SK-N-SH (cell line): ENCODE data around the gene VDAC2. TPM values are rescaled to one million over a fixed set of nuclear protein-coding genes. Genes with fewer than 3 reads are reported as not detected.
A peak's percentile ranks its signal among the peaks of the same experiment; 100 is the strongest.

Experiments used
- CTCF ChIA-PET: fragments of 300-600, 350-600 bp; formaldehyde crosslinking; extraction: SDS; loops from one replicate; lab custom pipeline; 2021; lab: Yijun Ruan, JAX
- POLR2A ChIA-PET: fragments of 350-600 bp; sonication (Branson Sonifier 250); formaldehyde crosslinking; extraction: SDS; loops from one replicate; lab custom pipeline; 2020; ENCODE audit warnings: antibody characterized with exemption, inconsistent platforms; lab: Yijun Ruan, JAX
- DNase-seq: peaks from one replicate; pipeline ENCODE4 v3.0.0; 2012
- H2AFZ ChIP-seq: fragments of 200-600 bp; sonication (generic); 2 replicates; pipeline ENCODE4 v1.8.1; 2016; ENCODE audit warnings: antibody characterized with exemption, mild to moderate bottlenecking, low read depth
- H3F3A ChIP-seq: fragments of 200-600 bp; sonication (generic); replicated peaks from 2 replicates; pipeline ENCODE3; 2016; ENCODE audit warnings: antibody characterized with exemption, mild to moderate bottlenecking; ENCODE audit not compliant: insufficient read depth
- H3K27ac ChIP-seq, 2 experiments: fragments of 200-500 bp in 1 of 2; fragments of 200-600 bp in 1 of 2; sonication (Bioruptor generic) in 1 of 2; sonication (generic), shearing (Covaris generic) in 1 of 2; 2 replicates each; pipeline versions ENCODE4 v1.5.1 to v1.6.1; 2014 to 2016; ENCODE audit warnings: low read depth in 2 of 2, inconsistent platforms in 1 of 2, low read length in 1 of 2, mild to moderate bottlenecking in 1 of 2, mixed read lengths in 1 of 2
- H3K27me3 ChIP-seq: fragments of 200-600 bp; sonication (generic), shearing (Covaris generic); 2 replicates; pipeline ENCODE4 v1.6.1; 2016; ENCODE audit warnings: mixed run types; ENCODE audit not compliant: insufficient read depth
- H3K36me3 ChIP-seq, 2 experiments: fragments of 200-500 bp in 1 of 2; fragments of 200-600 bp in 1 of 2; sonication (Bioruptor generic) in 1 of 2; sonication (generic) in 1 of 2; replicated peaks in 1 of 2; 2 replicates each; pipeline versions ENCODE3 to v1.5.1; 2014 to 2016; ENCODE audit warnings: low read length in 1 of 2, mild to moderate bottlenecking in 1 of 2; ENCODE audit not compliant: insufficient read depth in 2 of 2, control insufficient read depth in 1 of 2
- H3K4me1 ChIP-seq, 2 experiments: fragments of 200-500 bp in 1 of 2; fragments of 200-600 bp in 1 of 2; sonication (Bioruptor generic) in 1 of 2; sonication (generic), shearing (Covaris generic) in 1 of 2; 2 replicates each; pipeline versions ENCODE4 v1.5.1 to v1.6.1; 2014 to 2016; ENCODE audit warnings: low read depth in 1 of 2, low read length in 1 of 2, mixed run types in 1 of 2; ENCODE audit not compliant: insufficient read depth in 2 of 2, control insufficient read depth in 1 of 2
- H3K4me2 ChIP-seq: fragments of 200-600 bp; sonication (generic), shearing (Covaris generic); 2 replicates; pipeline ENCODE4 v1.6.1; 2017; ENCODE audit warnings: mixed run types
- H3K4me3 ChIP-seq, 2 experiments: fragments of 200-500 bp in 1 of 2; fragments of 200-600 bp in 1 of 2; sonication (Bioruptor generic) in 1 of 2; sonication (generic), shearing (Covaris generic) in 1 of 2; 2 replicates each; pipeline versions ENCODE4 v1.5.1 to v1.8.1; 2014 to 2016; ENCODE audit warnings: low read depth in 2 of 2, inconsistent platforms in 1 of 2, low read length in 1 of 2, mild to moderate bottlenecking in 1 of 2, mixed read lengths in 1 of 2, moderate library complexity in 1 of 2
- H3K79me2 ChIP-seq: fragments of 200-600 bp; sonication (generic); 2 replicates; pipeline ENCODE4 v1.8.1; 2017; ENCODE audit warnings: mild to moderate bottlenecking; ENCODE audit not compliant: insufficient read depth
- H3K9ac ChIP-seq: fragments of 200-600 bp; sonication (generic); 2 replicates; pipeline ENCODE4 v1.6.1; 2017; ENCODE audit warnings: mixed run types
- H3K9me2 ChIP-seq: fragments of 200-600 bp; sonication (generic); 2 replicates; pipeline ENCODE4 v1.6.1; 2017; ENCODE audit warnings: mixed run types
- H3K9me3 ChIP-seq: fragments of 200-600 bp; sonication (generic); 2 replicates; pipeline ENCODE4 v1.6.1; 2017; ENCODE audit warnings: mixed run types, mild to moderate bottlenecking, moderate library complexity
- H4K20me1 ChIP-seq: fragments of 200-600 bp; sonication (generic); 2 replicates; pipeline ENCODE4 v1.6.1; 2017; ENCODE audit warnings: mild to moderate bottlenecking, mixed run types; ENCODE audit not compliant: insufficient read depth
- GATA2 ChIP-seq: sonication (generic); formaldehyde crosslinking; IDR thresholded peaks from 2 replicates; pipeline ENCODE4 v1.5.0; 2020; ENCODE audit warnings: mild to moderate bottlenecking, missing genetic modification reagents
- POLR2AphosphoS5 ChIP-seq: IDR thresholded peaks from 2 replicates; pipeline ENCODE4 v1.6.1; 2012; ENCODE audit warnings: low read depth, low read length
- SMC3 ChIP-seq: IDR thresholded peaks from 2 replicates; pipeline ENCODE4 v1.6.1; 2012; ENCODE audit warnings: low read depth, low read length, improper control_type of control experiment
- WGBS: methylation state at CpG from one replicate; pipeline ENCODE4 v1.1.6; 2017; ENCODE audit warnings: low lambda C conversion rate; 5-methylcytosine and 5-hydroxymethylcytosine counted together
- polyA plus RNA-seq, 3 experiments: library from polyadenylated mRNA; depleted of rRNA; stranded (reverse); fragments of >200 nt; gene quantifications; 2 replicates each; pipeline ENCODE4 v1.2.3, GENCODE V29; 2012
- TF ChIP-seq, protein P1 (sequence below): fragments of 200-600 bp; sonication (generic); IDR thresholded peaks from 2 replicates; pipeline ENCODE4 v1.6.1; 2017; ENCODE audit warnings: antibody characterized with exemption, mild to moderate bottlenecking, moderate library complexity
- TF ChIP-seq, protein P2 (sequence below): fragments of 150-350 bp; IDR thresholded peaks from 2 replicates; pipeline ENCODE4 v1.6.1; 2017; ENCODE audit warnings: antibody characterized with exemption, low read length, low read depth, borderline replicate concordance
- TF ChIP-seq, protein P3 (sequence below): IDR thresholded peaks from 2 replicates; pipeline ENCODE4 v1.6.1; 2012; ENCODE audit warnings: mild to moderate bottlenecking, low read depth, low read length, moderate library complexity
- TF ChIP-seq, protein P4 (sequence below): IDR thresholded peaks from 2 replicates; pipeline ENCODE4; 2012
- TF ChIP-seq, protein P5 (sequence below): IDR thresholded peaks from 2 replicates; pipeline ENCODE4 v1.4.0; 2012; ENCODE audit warnings: low read depth
- TF ChIP-seq, protein P6 (sequence below): fragments of 150-350 bp; IDR thresholded peaks from 2 replicates; pipeline ENCODE4 v1.6.1; 2016; ENCODE audit warnings: mild to moderate bottlenecking, low read depth, low read length

The VDAC2 gene
- polyA plus RNA-seq, 1 of the 3 experiments (the other 2 are of a cell fraction): 98.3 TPM

DNA sequence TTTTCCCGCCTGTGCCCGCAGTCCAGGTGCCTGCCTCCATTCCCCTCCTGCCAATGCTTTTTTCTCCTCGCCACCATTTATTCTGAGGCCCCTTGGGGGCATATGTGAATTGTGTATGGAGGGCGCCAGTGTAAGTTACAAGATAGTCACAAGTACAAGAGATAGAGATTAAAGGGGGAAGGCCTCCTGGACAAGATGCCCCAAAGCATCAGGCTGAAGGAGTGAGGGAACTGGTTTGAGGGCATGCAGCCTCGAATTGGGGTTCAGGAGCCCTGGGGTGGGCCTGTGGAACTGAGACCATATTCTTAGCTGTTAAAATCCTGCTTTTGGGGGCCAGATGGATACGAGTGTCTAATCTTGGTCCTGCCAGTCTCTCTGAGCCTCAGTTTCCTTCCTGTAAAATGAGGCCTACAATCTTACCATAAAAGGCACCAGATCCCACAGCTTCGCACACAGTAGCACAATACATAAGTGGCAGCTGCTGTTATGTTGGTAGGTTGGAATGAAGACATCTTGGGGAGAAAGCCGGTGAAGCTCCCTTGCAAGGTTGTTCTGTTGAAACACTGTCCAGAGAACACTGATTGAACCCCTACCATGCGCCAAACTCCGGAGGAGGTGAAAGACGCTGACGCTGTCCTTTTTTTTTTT lies 25.7 kb downstream of the VDAC2 start:
- Histone ChIP-seq H3K27me3 (no peaks in the 10 kb centered on the region), H3K4me2 (no peak overlapping the region; the same call in 1 of the 2 replicates), H3K27ac (no peak overlapping the region), H3K9me2 (no peaks in the 10 kb centered on the region), H3K4me3 (peak overlapping the region; percentile 61 to 72; a peak in 2 of 4 replicates)
- CTCF ChIA-PET: interaction anchor here (0.6 to 5.5 kb wide), 39 partner anchors 11 to 1855 kb away, joined by 3 to 40 read pairs (median 4); partner anchors contain the start of genes CAMK2G, SAMD8, VDAC2 and ZNF503
- WGBS: 54% methylated on average over 12 of the region's 12 CpGs
- TF ChIP-seq SMC3: no peak
- TF ChIP-seq, protein P1, sequence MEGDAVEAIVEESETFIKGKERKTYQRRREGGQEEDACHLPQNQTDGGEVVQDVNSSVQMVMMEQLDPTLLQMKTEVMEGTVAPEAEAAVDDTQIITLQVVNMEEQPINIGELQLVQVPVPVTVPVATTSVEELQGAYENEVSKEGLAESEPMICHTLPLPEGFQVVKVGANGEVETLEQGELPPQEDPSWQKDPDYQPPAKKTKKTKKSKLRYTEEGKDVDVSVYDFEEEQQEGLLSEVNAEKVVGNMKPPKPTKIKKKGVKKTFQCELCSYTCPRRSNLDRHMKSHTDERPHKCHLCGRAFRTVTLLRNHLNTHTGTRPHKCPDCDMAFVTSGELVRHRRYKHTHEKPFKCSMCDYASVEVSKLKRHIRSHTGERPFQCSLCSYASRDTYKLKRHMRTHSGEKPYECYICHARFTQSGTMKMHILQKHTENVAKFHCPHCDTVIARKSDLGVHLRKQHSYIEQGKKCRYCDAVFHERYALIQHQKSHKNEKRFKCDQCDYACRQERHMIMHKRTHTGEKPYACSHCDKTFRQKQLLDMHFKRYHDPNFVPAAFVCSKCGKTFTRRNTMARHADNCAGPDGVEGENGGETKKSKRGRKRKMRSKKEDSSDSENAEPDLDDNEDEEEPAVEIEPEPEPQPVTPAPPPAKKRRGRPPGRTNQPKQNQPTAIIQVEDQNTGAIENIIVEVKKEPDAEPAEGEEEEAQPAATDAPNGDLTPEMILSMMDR: 0 out of 2 replicates have a peak, but pooled peaks have one; percentile 3
- TF ChIP-seq, all 33 proteins: peak for 1
- peaks cover 0 to 37% of the 10 kb centered on the region in 2 experiments; a peak in 1 of 4 replicates for H3K4me1 ChIP-seq
- peaks cover 3% of the 10 kb centered on the region; the same call in 1 of the 2 replicates for H3K79me2 ChIP-seq
- no peaks in the 10 kb centered on the region for H4K20me1 ChIP-seq
- peaks cover 13% of the 10 kb centered on the region in 2 experiments for H3K36me3 ChIP-seq
- POLR2A ChIA-PET: interaction anchor here (1.3 kb wide), 1 partner anchor 165 kb away, joined by 3 read pairs; the partner anchor contains the start of gene ZNF503
- no peak for DNase-seq
- H3F3A ChIP-seq: peaks cover 27% of the 10 kb centered on the region
- no peak overlapping the region for H3K9ac ChIP-seq
- no peaks in the 10 kb centered on the region for H3K9me3 ChIP-seq
- peak overlapping the region; percentile 60; the same call in 1 of the 2 replicates for H2AFZ ChIP-seq

DNA sequence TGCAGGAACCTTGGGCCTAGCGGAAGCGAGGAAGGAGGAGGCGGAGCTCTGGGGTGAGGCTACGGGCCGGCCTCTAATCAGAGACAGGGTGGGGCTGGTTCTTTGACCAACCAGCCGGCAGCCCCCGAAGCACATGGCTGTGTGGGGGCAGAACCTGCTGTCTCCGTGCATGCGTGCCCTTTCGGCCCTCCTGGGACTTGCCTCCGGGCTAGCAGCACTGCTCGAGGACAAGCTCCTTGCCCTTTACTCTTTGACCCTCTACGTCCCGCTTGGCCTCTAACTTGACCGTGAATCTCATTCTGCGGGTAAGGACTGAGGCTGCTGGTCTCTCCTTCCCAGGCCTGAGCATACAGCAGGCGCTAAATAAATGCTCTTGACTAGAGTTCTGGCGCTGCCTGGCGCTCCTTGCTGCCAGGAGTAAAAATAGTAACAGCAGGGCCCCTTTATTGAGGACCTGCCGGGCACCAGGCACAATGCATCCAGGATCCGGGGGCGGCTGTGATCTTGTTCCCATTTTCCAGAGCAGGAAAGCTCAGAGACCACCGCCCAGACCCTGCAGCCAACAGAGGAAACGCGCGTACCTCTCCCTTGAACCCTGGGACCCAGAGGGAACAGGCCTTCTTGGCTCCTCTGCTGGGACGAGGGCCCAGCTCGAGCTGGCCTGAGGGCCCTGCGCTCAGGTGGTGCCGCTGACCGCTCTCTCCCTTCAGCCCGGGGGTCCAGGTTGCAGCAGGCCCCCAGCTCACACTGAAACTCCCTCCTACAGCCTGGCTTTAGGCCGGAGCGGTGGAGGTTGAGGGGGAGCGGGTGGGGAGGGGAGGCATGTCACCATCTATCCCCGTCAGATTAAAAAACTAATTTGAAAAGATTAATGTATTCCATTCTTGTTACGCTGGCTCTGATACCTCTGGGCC lies 27.8 kb downstream of the VDAC2 start:
- H2AFZ ChIP-seq: no peak overlapping the region
- no peaks in the 10 kb centered on the region for H3K9me2 ChIP-seq
- H3K79me2 ChIP-seq: no peaks in the 10 kb centered on the region
- no peak overlapping the region for H3K9ac ChIP-seq
- CTCF ChIA-PET: interaction anchor here (1.1 to 5.5 kb wide), 5 partner anchors 22 to 996 kb away, joined by 4 to 40 read pairs (median 13); partner anchors contain the start of genes SAMD8 and ZNF503
- H3K4me1 ChIP-seq: peaks cover 0 to 30% of the 10 kb centered on the region in 2 experiments; a peak in 1 of 4 replicates
- no peaks in the 10 kb centered on the region for H3K9me3 ChIP-seq
- peaks cover 0 to under 1% of the 10 kb centered on the region in 2 experiments for H3K36me3 ChIP-seq
- no peaks in the 10 kb centered on the region for H4K20me1 ChIP-seq
- DNase-seq: peak; percentile 66
- POLR2A ChIA-PET: interaction anchor here (1.2 kb wide), 1 partner anchor 29 kb away, joined by 3 read pairs; no protein-coding TSS in a partner anchor
- H3K27ac ChIP-seq: no peak overlapping the region
- no peak overlapping the region for H3K4me3 ChIP-seq
- H3K4me2 ChIP-seq: no peak overlapping the region
- 86% methylated on average over 29 of the region's 37 CpGs for WGBS
- peaks cover 9% of the 10 kb centered on the region for H3F3A ChIP-seq
- H3K27me3 ChIP-seq: no peaks in the 10 kb centered on the region
- TF ChIP-seq, protein P2, sequence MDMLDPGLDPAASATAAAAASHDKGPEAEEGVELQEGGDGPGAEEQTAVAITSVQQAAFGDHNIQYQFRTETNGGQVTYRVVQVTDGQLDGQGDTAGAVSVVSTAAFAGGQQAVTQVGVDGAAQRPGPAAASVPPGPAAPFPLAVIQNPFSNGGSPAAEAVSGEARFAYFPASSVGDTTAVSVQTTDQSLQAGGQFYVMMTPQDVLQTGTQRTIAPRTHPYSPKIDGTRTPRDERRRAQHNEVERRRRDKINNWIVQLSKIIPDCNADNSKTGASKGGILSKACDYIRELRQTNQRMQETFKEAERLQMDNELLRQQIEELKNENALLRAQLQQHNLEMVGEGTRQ: no peak
- TF ChIP-seq, protein P3, sequence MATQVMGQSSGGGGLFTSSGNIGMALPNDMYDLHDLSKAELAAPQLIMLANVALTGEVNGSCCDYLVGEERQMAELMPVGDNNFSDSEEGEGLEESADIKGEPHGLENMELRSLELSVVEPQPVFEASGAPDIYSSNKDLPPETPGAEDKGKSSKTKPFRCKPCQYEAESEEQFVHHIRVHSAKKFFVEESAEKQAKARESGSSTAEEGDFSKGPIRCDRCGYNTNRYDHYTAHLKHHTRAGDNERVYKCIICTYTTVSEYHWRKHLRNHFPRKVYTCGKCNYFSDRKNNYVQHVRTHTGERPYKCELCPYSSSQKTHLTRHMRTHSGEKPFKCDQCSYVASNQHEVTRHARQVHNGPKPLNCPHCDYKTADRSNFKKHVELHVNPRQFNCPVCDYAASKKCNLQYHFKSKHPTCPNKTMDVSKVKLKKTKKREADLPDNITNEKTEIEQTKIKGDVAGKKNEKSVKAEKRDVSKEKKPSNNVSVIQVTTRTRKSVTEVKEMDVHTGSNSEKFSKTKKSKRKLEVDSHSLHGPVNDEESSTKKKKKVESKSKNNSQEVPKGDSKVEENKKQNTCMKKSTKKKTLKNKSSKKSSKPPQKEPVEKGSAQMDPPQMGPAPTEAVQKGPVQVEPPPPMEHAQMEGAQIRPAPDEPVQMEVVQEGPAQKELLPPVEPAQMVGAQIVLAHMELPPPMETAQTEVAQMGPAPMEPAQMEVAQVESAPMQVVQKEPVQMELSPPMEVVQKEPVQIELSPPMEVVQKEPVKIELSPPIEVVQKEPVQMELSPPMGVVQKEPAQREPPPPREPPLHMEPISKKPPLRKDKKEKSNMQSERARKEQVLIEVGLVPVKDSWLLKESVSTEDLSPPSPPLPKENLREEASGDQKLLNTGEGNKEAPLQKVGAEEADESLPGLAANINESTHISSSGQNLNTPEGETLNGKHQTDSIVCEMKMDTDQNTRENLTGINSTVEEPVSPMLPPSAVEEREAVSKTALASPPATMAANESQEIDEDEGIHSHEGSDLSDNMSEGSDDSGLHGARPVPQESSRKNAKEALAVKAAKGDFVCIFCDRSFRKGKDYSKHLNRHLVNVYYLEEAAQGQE: no peak
- TF ChIP-seq, protein P4, sequence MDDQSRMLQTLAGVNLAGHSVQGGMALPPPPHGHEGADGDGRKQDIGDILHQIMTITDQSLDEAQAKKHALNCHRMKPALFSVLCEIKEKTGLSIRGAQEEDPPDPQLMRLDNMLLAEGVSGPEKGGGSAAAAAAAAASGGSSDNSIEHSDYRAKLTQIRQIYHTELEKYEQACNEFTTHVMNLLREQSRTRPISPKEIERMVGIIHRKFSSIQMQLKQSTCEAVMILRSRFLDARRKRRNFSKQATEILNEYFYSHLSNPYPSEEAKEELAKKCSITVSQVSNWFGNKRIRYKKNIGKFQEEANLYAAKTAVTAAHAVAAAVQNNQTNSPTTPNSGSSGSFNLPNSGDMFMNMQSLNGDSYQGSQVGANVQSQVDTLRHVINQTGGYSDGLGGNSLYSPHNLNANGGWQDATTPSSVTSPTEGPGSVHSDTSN: no peak
- TF ChIP-seq, protein P5, sequence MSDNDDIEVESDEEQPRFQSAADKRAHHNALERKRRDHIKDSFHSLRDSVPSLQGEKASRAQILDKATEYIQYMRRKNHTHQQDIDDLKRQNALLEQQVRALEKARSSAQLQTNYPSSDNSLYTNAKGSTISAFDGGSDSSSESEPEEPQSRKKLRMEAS: no peak
- TF ChIP-seq, protein P6, sequence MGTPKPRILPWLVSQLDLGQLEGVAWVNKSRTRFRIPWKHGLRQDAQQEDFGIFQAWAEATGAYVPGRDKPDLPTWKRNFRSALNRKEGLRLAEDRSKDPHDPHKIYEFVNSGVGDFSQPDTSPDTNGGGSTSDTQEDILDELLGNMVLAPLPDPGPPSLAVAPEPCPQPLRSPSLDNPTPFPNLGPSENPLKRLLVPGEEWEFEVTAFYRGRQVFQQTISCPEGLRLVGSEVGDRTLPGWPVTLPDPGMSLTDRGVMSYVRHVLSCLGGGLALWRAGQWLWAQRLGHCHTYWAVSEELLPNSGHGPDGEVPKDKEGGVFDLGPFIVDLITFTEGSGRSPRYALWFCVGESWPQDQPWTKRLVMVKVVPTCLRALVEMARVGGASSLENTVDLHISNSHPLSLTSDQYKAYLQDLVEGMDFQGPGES: no peak
- TF ChIP-seq POLR2AphosphoS5: no peak
- no peak for TF ChIP-seq GATA2 (CRISPR knock-in tag)
- TF ChIP-seq, protein P1: no peak
